GM21576 (cell line): ENCODE results near the gene FOSL1.
A peak's percentile ranks its signal among the peaks of the same experiment; 100 is the strongest.

Experiments
- ATAC-seq: cut with Tn5 transposase; IDR thresholded peaks from one replicate; pipeline ENCODE4 v1.9.1; 2021; ENCODE audit warnings: mild to moderate bottlenecking, moderate library complexity; ENCODE audit not compliant: unreplicated experiment

The FOSL1 gene

DNA sequence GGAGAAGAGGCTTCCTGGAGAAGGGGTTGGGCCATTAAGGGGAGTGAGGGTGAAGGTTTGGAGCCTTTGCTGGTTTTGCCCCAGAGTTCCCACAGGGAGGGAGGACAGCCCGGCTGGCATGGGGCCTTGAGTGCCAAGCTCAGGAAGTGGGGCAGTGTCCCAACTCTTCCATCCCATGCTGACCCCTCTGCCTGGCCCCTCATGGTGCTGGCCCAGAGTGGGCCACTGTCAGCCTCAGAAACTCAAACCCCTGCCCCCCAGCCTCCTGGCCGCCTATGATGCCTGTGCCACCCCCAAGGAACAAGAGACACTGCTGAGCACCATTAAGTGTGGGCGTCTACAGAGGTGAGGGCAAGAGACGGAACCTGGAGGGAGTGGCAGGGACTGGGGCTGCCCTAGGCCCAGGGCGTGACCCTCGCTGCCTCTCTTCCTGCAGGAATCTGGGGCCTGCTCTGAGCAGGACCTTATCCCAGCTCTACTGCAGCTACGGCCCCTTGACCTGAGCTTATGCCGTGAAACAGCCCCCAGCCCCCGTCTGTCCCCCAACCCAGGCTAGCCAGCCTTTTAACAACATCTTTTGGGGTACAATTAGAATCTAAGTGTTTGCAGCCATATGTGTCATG lies 34.5 kb downstream of the FOSL1 start:
- no peak for ATAC-seq

DNA sequence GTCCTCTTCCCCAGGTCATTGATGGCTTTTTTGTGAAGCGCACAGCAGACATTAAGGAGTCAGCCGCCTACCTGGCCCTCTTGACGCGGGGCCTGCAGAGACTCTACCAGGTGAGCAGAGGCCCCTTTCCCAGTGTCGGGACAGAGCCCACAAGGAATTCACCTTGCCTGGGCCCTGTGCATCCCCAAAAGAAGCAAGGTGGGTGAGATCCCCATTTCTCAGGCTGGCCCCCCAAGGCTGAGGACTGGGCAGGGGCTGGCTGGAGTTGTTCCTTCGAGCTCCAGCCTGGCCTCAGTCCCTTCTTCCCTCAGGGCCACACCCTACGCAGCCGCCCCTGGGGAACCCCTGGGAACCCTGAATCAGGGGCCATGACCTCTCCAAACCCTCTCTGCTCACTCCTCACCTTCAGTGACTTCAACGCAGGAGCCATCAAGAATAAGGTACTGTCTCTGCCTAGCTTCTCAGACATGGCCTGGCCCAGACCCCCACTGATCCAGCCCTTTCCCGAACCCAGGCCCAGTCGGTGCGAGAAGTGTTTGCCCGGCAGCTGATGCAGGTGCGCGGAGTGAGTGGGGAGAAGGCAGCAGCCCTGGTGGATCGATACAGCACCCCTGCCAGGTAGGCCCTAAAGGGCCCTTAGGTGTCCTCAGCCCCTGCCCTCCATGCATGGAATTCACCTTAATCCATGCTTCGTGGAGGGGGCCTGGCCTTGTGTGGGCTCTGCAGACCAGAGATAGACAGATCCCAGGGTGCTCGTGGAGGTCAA lies 35.3 kb downstream of the FOSL1 start:
- ATAC-seq, result no peak

DNA sequence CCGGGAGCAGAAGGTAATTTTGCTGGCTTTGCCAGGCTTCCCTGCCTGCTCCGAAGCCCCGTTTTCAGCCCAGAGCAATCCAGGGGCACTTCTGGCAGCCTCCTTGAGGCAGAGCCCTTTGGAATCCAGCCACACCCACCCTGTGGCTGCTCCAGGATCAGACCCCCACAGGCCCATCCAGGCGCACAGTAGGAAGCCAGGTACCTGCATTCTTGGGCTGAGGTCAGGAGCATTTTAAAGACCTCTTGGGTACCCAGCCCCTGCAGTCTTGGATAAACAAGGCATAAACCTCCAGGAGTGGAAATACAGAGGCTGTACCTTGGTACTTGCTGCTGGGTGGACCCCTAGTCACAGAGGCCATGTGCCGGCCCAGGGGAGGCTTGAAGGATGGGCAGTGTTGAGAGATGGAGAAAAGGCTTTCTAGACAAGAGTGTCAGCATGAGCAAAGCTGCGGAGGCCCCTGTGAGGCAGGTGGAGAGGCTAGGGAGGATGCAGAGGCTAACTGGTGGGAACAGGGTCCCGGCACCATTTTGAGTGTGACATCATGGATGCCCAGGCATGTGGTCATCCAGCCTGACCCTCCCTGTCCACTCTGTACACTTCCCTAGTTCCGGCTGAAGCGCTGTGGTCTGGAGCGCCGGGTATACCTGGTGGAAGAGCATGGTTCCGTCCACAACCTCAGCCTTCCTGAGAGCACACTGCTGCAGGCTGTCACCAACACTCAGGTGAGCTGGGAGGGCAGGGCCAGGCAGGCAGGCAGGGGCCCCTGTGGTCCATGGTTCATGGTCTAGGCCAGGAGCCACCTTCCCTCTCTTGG lies 36.1 kb downstream of the FOSL1 start:
- no peak for ATAC-seq

DNA sequence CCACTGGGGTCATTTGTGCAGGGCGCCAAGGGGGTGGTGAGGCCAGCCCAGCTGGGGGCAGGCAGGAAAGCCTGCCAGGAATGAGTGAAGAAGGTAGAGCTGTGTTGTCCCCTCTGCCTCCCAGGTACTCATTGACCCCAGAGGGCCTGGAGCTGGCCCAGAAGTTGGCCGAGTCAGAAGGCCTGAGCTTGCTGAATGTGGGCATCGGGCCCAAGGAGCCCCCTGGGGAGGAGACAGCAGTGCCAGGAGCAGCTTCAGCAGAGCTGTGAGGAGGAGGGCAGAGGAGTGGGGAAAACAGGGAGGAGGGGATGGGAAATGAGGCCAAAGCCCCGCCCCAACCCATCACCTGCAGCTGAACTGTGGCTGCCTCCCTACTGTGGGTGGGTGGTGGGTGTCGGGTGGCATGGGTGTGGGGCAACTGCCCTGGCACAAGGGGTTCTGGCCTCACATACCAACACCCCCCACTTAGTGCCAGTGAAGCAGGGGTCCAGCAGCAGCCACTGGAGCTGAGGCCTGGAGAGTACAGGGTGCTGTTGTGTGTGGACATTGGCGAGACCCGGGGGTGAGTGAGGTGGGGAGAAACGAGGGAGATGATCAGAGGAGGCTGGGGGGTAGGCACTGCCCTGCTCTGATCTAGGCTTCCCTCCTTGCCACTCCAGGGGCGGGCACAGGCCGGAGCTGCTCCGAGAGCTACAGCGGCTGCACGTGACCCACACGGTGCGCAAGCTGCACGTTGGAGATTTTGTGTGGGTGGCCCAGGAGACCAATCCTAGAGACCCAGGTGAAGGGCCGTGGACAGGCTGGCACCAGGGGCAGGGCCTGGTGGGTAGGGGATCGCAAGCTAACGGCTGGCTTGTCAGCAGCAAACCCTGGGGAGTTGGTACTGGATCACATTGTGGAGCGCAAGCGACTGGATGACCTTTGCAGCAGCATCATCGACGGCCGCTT lies 37.0 kb downstream of the FOSL1 start:
- no peak for ATAC-seq

DNA sequence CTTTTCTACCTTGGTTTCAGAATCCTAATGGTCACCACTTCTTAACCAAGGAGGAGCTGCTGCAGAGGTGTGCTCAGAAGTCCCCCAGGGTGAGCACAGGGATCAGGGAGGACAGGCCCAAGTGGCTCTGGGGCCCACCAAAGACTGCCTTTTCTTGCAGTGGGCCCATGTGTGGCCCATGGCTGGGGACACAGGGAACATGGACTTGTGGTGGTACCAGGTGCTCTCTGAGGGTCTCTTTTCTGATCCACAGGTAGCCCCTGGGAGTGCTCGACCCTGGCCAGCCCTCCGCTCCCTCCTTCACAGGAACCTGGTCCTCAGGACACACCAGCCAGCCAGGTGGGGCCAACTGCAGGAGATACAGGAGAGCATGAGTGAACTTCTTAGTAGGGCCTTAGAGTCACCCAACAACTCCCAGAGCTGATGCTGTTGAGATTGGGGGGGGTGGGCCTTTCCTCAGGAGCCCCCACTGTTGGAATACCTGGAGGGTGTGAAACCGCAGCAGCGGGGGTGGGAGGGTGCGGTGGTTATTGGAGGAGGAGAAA lies 37.9 kb downstream of the FOSL1 start:
- no peak for ATAC-seq

DNA sequence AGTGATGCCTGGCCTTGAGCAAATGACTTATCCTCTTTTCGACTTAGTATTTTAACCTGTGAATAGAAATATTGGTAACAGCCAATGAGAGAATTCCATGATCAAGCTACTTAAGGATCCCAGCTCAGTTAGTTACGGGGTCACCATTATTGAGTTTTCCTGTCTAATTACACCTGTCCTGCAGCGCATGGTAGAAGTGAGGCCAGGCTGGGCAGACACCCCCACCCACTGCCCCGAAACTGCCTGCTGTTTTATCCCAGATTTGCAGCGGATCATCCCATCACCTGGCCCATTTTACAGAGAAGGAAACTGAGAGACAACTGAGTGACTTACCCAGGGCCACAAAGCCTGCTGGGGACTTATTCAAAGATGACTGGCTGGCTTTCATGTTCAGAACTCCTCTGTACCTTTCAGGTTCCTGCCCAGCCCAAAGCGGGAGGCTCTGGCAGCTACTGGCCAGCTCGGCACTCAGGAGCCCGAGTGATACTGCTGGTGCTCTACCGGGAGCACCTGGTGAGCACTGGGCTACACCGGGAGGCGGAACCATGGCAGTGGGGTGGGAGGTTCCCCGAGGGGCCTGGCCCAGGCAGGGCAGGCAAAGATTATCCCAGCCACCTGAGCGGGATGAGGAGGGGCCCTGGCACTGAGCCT lies 38.5 kb downstream of the FOSL1 start:
- ATAC-seq, result no peak

DNA sequence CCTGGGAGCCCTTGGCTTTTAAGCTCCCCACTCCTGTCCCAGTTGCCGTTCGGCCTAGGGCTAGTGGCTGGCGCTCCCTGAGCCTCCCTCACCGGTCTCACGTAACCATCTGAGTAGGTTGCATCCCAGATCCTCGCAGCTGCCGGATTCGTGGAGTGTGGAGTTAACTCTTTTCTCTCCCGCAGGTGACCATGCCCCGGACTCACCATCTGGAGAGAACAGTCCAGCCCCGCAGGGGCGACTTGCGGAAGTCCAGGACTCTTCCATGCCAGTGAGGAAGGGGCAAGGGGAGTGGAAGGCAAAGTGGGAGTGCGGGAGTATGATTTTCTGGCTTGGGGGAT lies 39.1 kb downstream of the FOSL1 start:
- no peak for ATAC-seq

DNA sequence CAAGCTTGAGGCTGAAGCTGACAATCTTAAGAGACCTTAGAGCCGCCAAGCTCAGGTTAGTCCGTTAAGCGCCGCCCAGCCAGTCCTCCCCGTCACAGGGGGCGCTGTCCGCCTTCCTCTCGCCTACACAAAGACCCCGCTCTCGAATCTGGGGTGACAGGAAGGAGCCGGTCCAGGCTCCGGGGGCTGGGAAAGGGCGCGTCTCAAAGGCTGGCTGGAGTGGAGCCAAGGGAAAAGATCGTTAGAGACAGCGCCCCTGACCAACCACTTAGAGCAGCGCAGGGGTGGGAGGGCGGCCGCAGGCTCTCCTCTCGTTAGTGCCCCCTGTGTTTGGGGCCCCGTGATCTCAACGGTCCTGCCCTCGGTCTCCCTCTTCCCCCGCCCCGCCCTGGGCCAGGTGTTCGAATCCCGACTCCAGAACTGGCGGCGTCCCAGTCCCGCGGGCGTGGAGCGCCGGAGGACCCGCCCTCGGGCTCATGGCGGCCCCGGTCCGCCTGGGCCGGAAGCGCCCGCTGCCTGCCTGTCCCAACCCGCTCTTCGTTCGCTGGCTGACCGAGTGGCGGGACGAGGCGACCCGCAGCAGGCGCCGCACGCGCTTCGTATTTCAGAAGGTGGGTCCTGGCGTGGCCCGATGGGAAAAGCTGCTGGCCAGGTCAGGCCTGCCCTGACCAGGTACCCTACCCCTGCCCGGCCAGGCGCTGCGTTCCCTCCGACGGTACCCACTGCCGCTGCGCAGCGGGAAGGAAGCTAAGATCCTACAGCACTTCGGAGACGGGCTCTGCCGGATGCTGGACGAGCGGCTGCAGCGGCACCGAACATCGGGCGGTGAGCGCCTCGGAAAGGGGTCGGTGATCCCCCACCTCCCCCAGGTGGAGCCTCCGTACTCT lies 39.7 kb downstream of the FOSL1 start, which contains the start of gene MUS81:
Gene MUS81 (plus strand): TSS at position 156 of the 887 bp plus-strand sequence. CDS start 321 bp downstream, at position 477.
- peak; percentile 32 for ATAC-seq

DNA sequence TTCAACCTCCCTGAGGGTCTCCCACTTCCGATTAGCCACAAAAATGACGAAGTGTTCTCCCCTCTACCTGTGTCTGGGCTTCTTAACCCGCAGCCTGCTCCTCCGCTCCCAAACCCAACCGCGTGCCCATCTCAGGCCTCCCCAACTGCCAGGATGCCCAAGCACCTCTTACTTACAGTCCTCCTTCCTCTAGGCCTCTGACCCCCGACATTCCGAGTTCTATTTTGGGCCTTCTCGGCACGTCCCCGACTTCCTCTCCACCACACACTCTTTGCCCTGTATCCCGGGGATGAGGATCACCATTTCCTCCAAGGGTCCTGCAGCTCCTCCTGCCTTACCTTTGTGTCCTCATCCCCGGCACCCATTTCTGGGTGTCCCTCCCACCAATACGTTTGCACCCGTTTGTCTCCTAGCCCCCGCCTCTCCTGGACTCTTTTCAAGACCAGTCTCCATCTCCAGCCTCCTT lies 40.3 kb downstream of the FOSL1 start:
- no peak for ATAC-seq

DNA sequence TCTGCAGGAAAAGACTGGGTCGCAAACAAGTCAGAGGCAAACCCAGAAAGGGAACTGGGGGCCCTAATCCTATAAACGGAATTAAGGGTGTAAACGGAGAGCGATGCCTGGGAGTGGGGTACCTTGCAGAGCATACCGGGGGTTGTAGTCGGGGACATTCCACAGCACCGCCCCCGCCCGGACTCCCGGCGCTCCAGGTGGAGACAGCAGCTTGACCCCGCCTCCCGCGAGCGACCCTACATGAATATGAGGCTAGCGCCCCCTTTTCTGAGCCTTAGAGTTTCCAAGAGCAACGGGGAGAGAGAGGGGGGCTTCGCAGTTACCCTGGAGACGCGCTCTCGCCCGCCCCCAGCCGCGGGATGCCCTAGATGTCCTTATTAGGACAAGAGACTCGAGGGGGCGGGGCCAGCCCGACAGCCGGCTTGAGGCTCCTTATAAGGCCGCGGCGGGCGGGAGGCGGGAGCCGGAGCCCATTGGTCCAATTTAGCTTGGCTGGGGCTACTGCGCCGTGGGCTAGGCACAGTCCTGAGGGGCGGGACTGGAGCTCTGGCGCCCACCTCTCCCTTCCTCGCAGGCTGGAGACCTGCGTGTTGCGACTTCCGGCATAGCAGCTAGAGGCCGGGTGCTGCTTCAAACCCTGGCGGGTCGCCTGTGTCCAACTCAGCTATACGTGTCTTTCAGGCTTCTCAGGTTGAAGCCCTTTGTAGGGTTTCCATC lies 40.9 kb downstream of the FOSL1 start:
- peak; percentile 51 for ATAC-seq

DNA sequence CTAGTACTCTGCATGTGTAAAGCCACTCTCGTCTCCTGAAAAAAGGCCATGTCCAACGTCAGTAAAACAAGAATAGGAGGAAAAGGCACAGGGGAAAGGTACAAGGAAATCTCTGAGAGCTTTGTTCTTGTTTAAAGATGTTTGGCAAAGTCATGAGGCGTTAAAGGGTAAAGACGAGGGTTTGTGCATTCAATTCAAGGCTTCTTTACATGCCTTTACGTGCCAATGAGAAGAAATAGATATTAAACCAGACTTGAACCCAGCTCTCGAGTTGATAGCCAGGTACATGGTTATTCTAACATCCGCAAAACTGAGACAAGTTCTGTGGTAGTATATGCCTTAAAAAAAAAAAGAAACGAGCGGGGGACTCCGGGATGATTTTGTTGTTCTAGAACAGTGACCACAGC lies 41.5 kb downstream of the FOSL1 start:
- ATAC-seq, result no peak

DNA sequence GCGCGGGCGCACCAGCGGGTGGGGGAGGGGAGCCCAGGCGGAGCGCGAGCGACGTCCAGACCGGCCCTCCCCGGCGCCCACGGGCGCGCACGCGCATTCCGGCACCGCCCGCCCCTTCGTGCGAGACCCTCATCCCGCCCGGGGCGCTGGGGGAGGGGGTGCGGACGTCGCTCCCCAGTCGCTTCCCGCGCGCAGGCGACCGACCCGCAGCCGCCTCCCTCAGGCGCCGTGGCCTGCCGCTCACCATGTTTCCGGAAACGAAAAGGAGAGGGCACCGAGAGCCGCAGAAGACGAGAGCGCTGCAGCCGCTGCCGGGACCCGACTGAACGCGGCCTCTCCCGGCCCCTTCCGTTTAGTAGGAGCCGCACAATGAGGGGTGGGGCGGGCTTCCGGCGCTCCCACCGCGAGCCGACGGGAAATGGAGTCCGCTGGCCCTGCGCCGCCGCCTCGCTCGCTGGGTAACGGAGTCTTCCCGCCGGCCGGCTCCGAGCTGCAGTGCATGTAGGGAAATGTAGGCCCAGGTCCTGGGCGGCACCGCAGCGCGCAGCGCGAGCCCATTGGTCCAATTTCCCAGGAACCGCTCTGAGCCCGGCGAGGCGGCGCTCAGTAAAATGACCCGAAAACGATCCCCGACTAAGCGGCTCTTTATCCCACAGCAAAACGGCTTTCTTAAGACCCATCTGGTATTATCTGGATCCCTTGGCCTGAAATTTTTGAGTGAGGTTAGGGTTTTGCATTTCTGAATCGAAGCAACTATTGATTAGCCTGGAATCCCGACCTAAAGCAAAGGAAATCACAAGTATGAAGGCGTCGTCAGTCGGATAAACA lies 42.1 kb downstream of the FOSL1 start, which contains the start of gene CFL1:
Gene CFL1 (minus strand): TSS at position 328 of the 828 bp plus-strand sequence. CDS start 81 bp downstream, at position 247.
- peak; percentile 37 for ATAC-seq

DNA sequence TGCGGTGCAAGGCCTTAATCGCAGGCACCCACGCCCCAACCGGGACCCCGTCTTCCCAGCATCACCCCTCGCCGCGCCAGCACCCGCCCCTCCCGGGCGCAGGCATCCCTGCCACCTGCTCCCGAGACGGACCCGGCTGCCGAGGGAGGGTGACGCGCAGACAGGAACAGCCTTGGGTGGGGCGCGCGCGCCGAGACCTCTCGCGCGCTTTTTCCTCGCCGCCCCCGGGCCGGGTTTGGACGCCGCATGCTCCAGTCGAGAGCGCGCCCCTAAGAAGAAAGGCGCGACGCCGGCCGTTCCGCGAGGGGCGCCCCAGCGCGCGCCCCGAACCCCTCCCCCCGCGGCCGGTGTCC lies 42.7 kb downstream of the FOSL1 start:
- no peak for ATAC-seq

DNA sequence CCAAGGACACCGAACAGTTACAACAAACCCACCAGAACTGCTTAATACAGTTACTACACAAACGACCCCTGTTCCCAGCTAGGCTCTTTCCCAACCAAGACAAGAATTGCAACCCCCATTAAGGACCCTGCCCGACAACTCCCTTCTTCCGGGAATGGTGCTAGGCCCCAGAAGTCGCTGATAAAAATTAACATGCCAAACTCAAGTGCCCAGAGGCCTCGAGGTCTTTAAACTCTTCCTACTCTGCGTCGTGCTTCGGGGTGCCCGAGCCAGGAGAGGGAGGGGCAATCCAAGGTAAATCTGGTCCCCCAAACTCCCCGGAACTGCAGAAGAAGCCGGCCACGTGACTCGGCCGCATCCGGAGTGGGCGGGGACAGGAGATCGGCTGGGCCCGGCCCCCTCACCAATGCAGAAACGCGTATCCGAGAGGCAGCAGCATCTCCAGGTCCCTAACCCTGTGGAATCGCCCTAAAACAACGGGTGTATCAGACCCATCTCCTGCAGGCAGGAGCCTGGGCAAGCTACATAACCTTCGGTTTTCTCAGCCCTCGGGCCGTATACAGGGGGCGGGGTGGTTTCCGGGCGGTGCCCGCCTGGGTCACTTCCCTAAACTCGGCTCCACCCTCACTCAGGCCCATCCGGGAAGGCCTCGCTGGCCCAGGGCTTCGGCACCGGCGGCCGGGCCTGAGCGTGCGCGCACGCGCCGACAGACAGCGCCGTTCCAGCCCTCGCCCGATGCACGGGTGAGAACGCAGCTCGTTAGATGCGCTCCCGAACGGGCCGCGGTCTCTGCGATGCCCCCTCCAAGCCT lies 43.3 kb downstream of the FOSL1 start:
- ATAC-seq, result peak; percentile 28

DNA sequence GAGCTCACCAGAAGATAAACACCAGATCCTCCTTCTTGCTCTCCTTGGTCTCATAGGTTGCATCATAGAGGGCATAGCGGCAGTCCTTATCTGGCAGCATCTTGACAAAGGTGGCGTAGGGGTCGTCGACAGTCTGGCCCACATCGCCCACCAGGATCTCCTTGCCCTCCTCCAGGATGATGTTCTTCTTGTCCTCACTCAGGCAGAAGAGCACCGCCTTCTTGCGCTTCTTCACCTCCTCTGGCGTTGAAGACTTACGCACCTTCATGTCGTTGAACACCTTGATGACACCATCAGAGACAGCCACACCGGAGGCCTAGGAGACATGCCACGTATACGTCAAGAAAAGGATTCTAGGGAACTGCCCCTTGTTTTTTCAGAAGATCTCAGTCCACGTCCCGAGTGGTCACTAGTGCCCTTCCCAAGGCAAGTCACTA lies 44.2 kb downstream of the FOSL1 start:
- no peak for ATAC-seq
